Astrocyte of the spinal cord (primary cell): ENCODE data around the gene SLC5A4.

ENCODE experiments used
- DNase-seq: peaks from one replicate; pipeline ENCODE4 v3.0.0; 2011; ENCODE audit warnings: low read depth, low spot score
- H3K4me3 ChIP-seq: 2 replicates; pipeline ENCODE4 v1.5.1; 2011; ENCODE audit warnings: low read depth, mild to moderate bottlenecking, low read length, moderate library complexity
- in situ Hi-C: cut with HindIII; loops from 2 replicates; pipeline ENCODE4 v1.10.0; 2017; ENCODE audit warnings: low sequenced_read_pairs
- TF ChIP-seq, protein P1 (sequence below): IDR thresholded peaks from 2 replicates; pipeline ENCODE4 v1.5.1; 2012; ENCODE audit warnings: low read depth, mild to moderate bottlenecking, low read length, inconsistent platforms

Gene SLC5A4

DNA sequence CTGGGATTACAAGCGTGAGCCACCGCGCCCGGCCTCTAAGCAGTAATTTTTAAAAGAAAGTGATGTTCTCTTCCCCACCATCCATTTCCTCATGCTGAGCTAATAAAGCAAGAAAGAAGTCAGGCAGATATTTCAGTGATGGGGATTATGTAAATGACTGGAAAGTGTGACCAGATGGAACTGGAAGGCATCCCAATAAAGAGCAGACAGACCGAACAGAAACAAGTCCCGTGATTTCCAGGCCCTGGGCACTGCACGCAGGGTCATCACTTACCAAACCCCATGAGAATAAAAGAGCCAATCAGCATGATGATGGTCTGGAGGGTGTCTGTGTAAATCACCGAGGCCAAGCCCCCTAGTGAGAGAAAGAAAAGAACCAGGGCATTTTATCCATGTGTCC lies 18.2 kb downstream of the SLC5A4 start:
- H3K4me3 ChIP-seq, result no peak overlapping the region
- TF ChIP-seq, protein P1, sequence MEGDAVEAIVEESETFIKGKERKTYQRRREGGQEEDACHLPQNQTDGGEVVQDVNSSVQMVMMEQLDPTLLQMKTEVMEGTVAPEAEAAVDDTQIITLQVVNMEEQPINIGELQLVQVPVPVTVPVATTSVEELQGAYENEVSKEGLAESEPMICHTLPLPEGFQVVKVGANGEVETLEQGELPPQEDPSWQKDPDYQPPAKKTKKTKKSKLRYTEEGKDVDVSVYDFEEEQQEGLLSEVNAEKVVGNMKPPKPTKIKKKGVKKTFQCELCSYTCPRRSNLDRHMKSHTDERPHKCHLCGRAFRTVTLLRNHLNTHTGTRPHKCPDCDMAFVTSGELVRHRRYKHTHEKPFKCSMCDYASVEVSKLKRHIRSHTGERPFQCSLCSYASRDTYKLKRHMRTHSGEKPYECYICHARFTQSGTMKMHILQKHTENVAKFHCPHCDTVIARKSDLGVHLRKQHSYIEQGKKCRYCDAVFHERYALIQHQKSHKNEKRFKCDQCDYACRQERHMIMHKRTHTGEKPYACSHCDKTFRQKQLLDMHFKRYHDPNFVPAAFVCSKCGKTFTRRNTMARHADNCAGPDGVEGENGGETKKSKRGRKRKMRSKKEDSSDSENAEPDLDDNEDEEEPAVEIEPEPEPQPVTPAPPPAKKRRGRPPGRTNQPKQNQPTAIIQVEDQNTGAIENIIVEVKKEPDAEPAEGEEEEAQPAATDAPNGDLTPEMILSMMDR, result no peak
- in situ Hi-C loops, result no loop called here
- DNase-seq, result no peak

DNA sequence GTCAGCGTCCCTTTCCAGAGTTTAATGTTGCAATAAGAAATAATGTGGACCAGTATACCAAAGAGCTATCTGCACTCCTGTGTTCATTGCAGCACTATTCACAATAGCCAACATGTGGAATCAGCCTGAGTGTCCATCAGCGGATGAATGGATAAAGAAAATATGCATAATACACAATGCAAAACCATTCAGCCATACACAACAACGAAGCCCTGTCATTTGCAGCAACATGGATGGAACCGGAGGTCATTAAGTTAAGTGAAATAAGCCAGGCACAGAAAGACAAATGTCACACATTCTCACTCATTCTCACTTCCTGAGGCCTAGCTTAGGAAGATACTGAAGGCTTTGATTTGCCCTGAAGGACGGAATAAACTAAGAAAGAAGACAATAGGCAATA lies 22.1 kb downstream of the SLC5A4 start:
- in situ Hi-C loops, result no loop called here
- no peak for DNase-seq
- H3K4me3 ChIP-seq, result no peak overlapping the region
- TF ChIP-seq, protein P1, result no peak

DNA sequence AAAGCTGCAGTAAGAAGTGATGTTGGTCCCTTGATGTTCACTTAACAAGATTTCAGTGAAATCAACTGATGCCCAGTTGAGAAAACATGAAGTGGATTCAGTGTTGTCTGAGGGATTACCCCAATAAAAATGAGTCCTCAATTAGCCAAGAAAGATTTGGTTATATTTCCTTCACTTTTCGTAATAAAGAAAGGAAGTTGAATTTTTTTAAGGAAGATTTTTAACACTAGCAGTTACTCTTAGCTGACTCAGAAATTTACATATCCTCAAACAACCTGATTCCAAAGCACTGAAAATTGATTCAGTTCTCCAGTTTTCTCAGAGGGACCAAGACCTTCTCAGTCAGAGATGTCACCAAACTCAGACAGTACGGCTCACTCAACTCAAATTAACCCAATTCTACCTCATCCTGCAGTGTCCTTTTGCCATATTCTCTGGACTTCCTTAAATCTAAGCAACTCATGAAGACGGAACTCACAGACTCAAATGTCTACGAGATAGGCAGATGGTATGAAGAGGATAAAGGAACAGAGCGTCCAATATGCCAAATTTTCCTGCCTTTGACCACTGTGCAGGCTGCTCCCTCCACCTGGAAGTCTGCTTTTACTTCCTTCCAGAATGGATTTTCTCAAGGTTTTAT lies 22.8 kb downstream of the SLC5A4 start:
- in situ Hi-C loops, result no loop called here
- TF ChIP-seq, protein P1, result no peak
- no peak overlapping the region for H3K4me3 ChIP-seq
- no peak for DNase-seq

DNA sequence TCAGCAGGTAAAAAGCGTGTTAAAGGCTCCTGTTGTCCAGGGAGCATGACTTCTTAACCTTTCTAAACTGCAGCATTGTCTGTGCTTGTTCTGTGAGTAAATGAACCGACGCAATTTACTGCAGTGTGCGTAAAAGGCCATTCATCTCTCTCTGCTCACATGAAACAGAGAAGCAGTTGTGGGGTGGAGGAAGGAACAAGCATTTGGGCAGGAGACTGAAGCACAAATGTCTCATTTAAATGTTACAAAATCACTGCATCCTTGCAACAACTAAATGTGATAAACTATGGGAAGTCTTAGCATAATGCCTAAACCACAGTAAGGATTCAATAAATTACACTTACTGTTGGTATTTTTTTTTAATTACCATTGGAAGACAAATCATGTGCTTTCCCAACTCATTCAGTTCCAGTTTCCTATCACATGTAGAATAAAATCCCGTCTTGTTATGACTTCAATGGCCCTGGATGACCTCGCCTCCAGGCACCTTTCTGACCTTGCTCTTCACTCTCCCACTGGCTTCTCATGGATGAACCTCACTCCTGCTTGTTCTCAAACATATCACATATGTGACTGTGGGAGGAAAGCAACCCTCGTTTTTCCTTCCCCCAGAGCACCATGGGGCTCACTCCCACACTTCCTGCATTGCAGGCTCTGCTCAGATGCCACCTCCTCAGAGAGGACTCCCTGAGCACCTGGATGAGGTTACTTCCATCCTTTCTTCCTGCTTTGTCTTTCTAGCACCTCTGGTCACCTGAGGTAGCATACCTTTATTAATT lies 28.6 kb downstream of the SLC5A4 start:
- TF ChIP-seq, protein P1, result no peak
- no peak for DNase-seq
- in situ Hi-C loops, result no loop called here

DNA sequence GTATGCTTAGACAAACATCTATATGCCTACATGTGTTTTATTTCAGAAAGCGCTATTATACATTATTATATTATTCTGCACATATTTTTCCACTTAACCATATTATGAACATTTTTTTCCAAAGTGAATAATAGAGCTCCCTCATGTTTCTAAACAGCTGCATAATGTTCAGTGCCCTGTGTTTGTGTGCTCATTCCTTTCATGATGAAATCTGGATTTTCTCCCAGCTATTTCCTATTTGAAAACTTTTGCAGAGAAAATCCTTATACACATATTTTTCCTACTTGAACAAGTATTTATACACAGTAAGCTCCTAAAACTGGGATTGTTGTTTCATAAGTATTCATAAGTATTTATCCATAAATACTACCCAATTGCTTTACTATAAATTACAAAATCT lies 32.2 kb downstream of the SLC5A4 start:
- H3K4me3 ChIP-seq, result no peak overlapping the region
- in situ Hi-C loops, result no loop called here
- TF ChIP-seq, protein P1, result no peak
- no peak for DNase-seq

More for the DNA sequence above, 28.6 kb downstream of the SLC5A4 start:
- H3K4me3 ChIP-seq, result no peak overlapping the region

DNA sequence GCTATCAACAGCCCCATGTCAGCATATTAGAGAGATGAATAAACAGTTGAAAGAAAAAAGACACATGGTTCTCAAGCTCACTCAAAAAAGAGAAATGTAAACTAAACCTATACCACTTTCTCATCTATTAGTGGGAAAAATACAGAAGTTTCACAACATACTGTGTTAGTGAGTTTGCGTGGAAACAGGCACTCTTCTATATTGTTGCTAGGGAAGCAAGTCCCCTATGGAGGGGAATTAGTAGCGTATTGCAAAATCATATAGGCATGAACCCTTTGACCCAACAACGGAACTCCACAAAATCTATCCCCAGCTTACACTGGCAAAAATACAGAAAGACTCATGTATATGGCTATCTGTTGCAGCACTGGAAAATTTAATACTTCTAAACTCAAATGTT lies 36.1 kb downstream of the SLC5A4 start:
- TF ChIP-seq, protein P1, result no peak
- no peak overlapping the region for H3K4me3 ChIP-seq
- in situ Hi-C loops, result no loop called here
- no peak for DNase-seq
